Measurements from ENCODE around the gene KCNJ8. TPM values are rescaled to one million over a fixed set of nuclear protein-coding genes. Genes with fewer than 3 reads are reported as not detected.

Gene KCNJ8
- total and polyA plus RNA-seq, 2 of the 8 experiments (the other 6 are each of a cell fraction or from before 2014, with no cell fraction given) = 0.48 to 1.4 TPM

DNA sequence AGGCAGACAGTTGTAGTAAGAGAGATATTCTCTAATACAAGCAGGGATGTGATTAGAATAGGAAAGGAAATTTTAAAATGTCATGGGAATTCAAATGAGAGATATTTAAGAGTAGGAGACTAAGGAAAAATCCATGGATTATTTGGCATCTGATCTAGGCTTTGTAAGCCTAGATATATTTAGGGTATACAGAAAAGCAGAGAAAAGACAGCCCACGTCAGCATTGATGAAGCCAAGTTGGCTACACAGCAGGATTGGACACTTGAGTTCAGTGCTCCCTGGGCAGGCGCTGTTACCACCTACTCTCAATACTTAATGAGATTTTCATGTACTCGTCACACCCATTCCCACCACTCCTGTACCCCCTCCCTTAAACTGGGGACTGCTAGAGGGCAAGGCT, 1.7 kb upstream of the KCNJ8 start:
- Histone ChIP-seq H2BK5ac (ENCODE audit: low read depth, low read length) (no peak overlapping the region), H3K23me2 (ENCODE audit: low read depth, low read length) (no peaks in the 10 kb centered on the region), H3K9me3 (ENCODE audit: insufficient read depth in 2 of 2, low read depth in 1 of 2, low read length in 1 of 2) (no peaks in the 10 kb centered on the region), H2BK12ac (ENCODE audit: low read depth, low read length) (no peak overlapping the region), H4K20me1 (replicated peaks in 1 of 2; ENCODE audit: control insufficient read depth in 1 of 2, insufficient read depth in 2 of 2, low read length in 2 of 2) (no peaks in the 10 kb centered on the region), H3K18ac (ENCODE audit: extremely low read depth, low read length) (no peak overlapping the region), H3K14ac (ENCODE audit: insufficient read length) (no peak overlapping the region), H2BK120ac (replicated peaks; ENCODE audit: low read depth, low read length) (no peak overlapping the region), H4K8ac (ENCODE audit: extremely low read depth, insufficient read depth, low read length) (no peak overlapping the region), H2AK5ac (ENCODE audit: low read depth, low read length) (no peak overlapping the region), H3K56ac (replicated peaks; ENCODE audit: insufficient read length, low read depth, low read length) (no peak overlapping the region), H3K27ac (ENCODE audit: low read depth, low read length) (no peak overlapping the region), H4K5ac (ENCODE audit: insufficient read length, low read depth, low read length) (no peak overlapping the region), H3K4me3 (ENCODE audit: extremely low read depth in 1 of 4, insufficient read depth in 2 of 4, low read depth in 3 of 4, low read length in 4 of 4) (no peak overlapping the region), H3K36me3 (ENCODE audit: control insufficient read depth in 2 of 4, insufficient read depth in 4 of 4, low read length in 3 of 4) (no peaks in the 10 kb centered on the region), H3K79me1 (ENCODE audit: low read depth, low read length) (no peaks in the 10 kb centered on the region), H3K27me3 (replicated peaks in 1 of 4; ENCODE audit: control insufficient read depth in 3 of 4, extremely low read depth in 1 of 4, insufficient read depth in 3 of 4, low read length in 3 of 4) (peaks cover 0 to 9% (median 2%) of the 10 kb centered on the region in 4 experiments; a peak in 3 of 7 replicates), H2BK20ac (ENCODE audit: low read length) (no peak overlapping the region), H3K79me2 (ENCODE audit: control insufficient read depth in 1 of 2, insufficient read depth in 2 of 2, low read length in 2 of 2) (no peaks in the 10 kb centered on the region), H4K91ac (replicated peaks; ENCODE audit: insufficient read length, low read length) (no peak overlapping the region), H3K4ac (replicated peaks; ENCODE audit: insufficient read length, low read depth, low read length) (no peak overlapping the region), H3K4me1 (replicated peaks in 1 of 4; ENCODE audit: control insufficient read depth in 3 of 4, insufficient read depth in 4 of 4, low read length in 3 of 4) (peaks cover 0 to 6% (median 0%) of the 10 kb centered on the region in 4 experiments; a peak in 1 of 7 replicates), H3K23ac (ENCODE audit: insufficient read length) (no peak overlapping the region), H3K4me2 (ENCODE audit: insufficient read depth in 1 of 2, low read depth in 2 of 2, low read length in 2 of 2) (no peak overlapping the region), H2AFZ (ENCODE audit: low read length) (no peak overlapping the region), H3K9ac (replicated peaks in 1 of 4; ENCODE audit: extremely low read depth in 1 of 4, low read depth in 3 of 4, low read length in 3 of 4) (no peak overlapping the region), H2BK15ac (ENCODE audit: low read length) (0 out of 2 replicates have a peak overlapping the region, but pooled peaks have one; percentile 55)
- no peak for FAIRE-seq
- no peak for DNase-seq (ENCODE audit: low read depth in 1 of 2, low spot score in 2 of 2)
- ChIA-PET POLR2A (ENCODE audit: partially characterized antibody) (no interaction called here), CTCF (ENCODE audit: partially characterized antibody) (no interaction called here)
- WGBS, 2 experiments (ENCODE audit: extremely low coverage in 1 of 2, insufficient coverage in 1 of 2, insufficient read length in 1 of 2, insufficient replicate concordance in 2 of 2, low coverage in 1 of 2, low lambda C conversion rate in 2 of 2, missing lambda C conversion rate in 1 of 2) = 89% methylated on average over 3 of the region's 3 CpGs; no CpG with 5 or more reads in 1 of the 2 experiments
- TF ChIP-seq JUND (IDR thresholded peaks at IDR 0.05; ENCODE audit: low read length) = no peak
- TF ChIP-seq EZH2 (IDR thresholded peaks at IDR 0.05; ENCODE audit: low read depth, low read length, severe bottlenecking) = no peak
